Gastroesophageal sphincter (tissue), 4 donors: Measurements from ENCODE around the gene ATG14. TPM values are rescaled to one million over a fixed set of nuclear protein-coding genes. Genes with fewer than 3 reads are reported as not detected.

Experiments
- ATAC-seq: fragments of 150-250 bp; one replicate; pipeline ENCODE4 v1.9.1; 2016; ENCODE audit warnings: mild to moderate bottlenecking, moderate library complexity
- H3K27ac ChIP-seq, 4 donors: fragments of 200-600 bp; sonication (generic) in 3 of 4; 1 replicate in 3 of 4; 2 replicates in 1 of 4; pipeline ENCODE4 v1.5.1; 2016 to 2019
- H3K27me3 ChIP-seq: fragments of 200-600 bp; sonication (generic); one replicate; pipeline ENCODE4 v1.5.1; 2019
- H3K36me3 ChIP-seq, 2 donors: fragments of 200-600 bp; sonication (generic); one replicate each; pipeline ENCODE4 v1.5.1; 2019; ENCODE audit warnings: control low read depth in 1 of 2
- H3K4me1 ChIP-seq, 3 donors: fragments of 200-600 bp; sonication (generic); 1 replicate in 2 of 3; 2 replicates in 1 of 3; pipeline ENCODE4 v1.5.1; 2016 to 2019; ENCODE audit warnings: control low read depth in 2 of 3
- H3K4me3 ChIP-seq, 2 donors: fragments of 200-600 bp; sonication (generic); one replicate each; pipeline ENCODE4 v1.5.1; 2019; ENCODE audit warnings: mild to moderate bottlenecking in 1 of 2, moderate library complexity in 1 of 2
- H3K9me3 ChIP-seq, 3 donors: fragments of 200-600 bp; sonication (generic); one replicate each; pipeline ENCODE4 v1.5.1; 2017 to 2019; ENCODE audit warnings: control low read depth in 2 of 3
- CTCF ChIP-seq, 4 experiments: fragments of 200-600 bp in 2 of 4; fragments of 450-650 bp in 2 of 4; sonication (generic) in 1 of 4; IDR thresholded peaks; one replicate each; pipeline ENCODE4 v1.5.1; 2017 to 2019; ENCODE audit warnings: antibody characterized with exemption in 4 of 4, mild to moderate bottlenecking in 2 of 4, moderate library complexity in 2 of 4
- EP300 ChIP-seq: sonication (generic); formaldehyde crosslinking; IDR thresholded peaks from one replicate; pipeline ENCODE4 v1.6.1; 2017; ENCODE audit warnings: antibody characterized with exemption, mild to moderate bottlenecking
- POLR2A ChIP-seq, 2 donors: fragments of 450-650 bp; IDR thresholded peaks; one replicate each; pipeline ENCODE4 v1.6.1; 2017; ENCODE audit warnings: antibody characterized with exemption in 2 of 2, mild to moderate bottlenecking in 2 of 2, moderate library complexity in 1 of 2
- POLR2AphosphoS5 ChIP-seq: sonication (generic); formaldehyde crosslinking; IDR thresholded peaks from one replicate; pipeline ENCODE4 v1.6.1; 2017; ENCODE audit warnings: antibody characterized with exemption
- WGBS, 2 donors: methylation state at CpG; one replicate each; pipeline ENCODE4 v1.1.5; 2018; ENCODE audit warnings: low coverage in 1 of 2; 5-methylcytosine and 5-hydroxymethylcytosine counted together
- total RNA-seq, 4 donors: library from RNA; depleted of rRNA; stranded (reverse); fragments of >200 nt; gene quantifications; one replicate each; pipeline ENCODE4 v1.1.0, GENCODE V29; 2016

ATG14 gene
- total RNA-seq, 4 donors from 2014 or later = 16.4 to 29.9 (median 18.1) TPM

- ATAC-seq = peak; percentile 57
- Histone ChIP-seq H3K4me3 (no peak overlapping the region), H3K27ac (peak overlapping the region in 3 of 4 donors; percentile 26 to 46 (median 41)), H3K36me3 (peaks cover 0 to 77% of the 10 kb centered on the region in 2 donors), H3K9me3 (no peaks in the 10 kb centered on the region), H3K4me1 (peaks cover 0 to 21% (median 0%) of the 10 kb centered on the region in 3 donors), H3K27me3 (no peaks in the 10 kb centered on the region)
- 39 to 48% methylated on average over 4 of the region's 4 CpGs for WGBS, 2 donors
- TF ChIP-seq CTCF (IDR thresholded peaks at IDR 0.05) = no peak
- TF ChIP-seq POLR2AphosphoS5 = peak; percentile 59
These were observed 22.3 kb downstream of the ATG14 start for GRCh38 chr14:55389330-55389729.

GRCh38 chr14:55388160-55388559 is 23.5 kb downstream of the ATG14 start:
- Histone ChIP-seq H3K4me1 (peaks cover 0 to 29% (median 0%) of the 10 kb centered on the region in 3 donors), H3K9me3 (no peaks in the 10 kb centered on the region), H3K36me3 (peaks cover 0 to 82% of the 10 kb centered on the region in 2 donors), H3K27me3 (no peaks in the 10 kb centered on the region), H3K27ac (no peak overlapping the region), H3K4me3 (no peak overlapping the region)
- no peak for ATAC-seq
- TF ChIP-seq POLR2A (IDR thresholded peaks at IDR 0.05) = no peak
- TF ChIP-seq POLR2AphosphoS5 = no peak

GRCh38 chr14:55387121-55387520 is 24.5 kb downstream of the ATG14 start:
- WGBS, 2 donors = 91 to 100% methylated on average over 3 to 4 of the region's 4 CpGs

GRCh38 chr14:55386037-55386808 is 25.4 kb downstream of the ATG14 start:
- H3K4me3 ChIP-seq = no peak overlapping the region
- H3K27me3 ChIP-seq = no peaks in the 10 kb centered on the region
- WGBS, 2 donors = 92 to 97% methylated on average over 5 to 6 of the region's 6 CpGs
- TF ChIP-seq CTCF (IDR thresholded peaks at IDR 0.05) (no peak), POLR2A (IDR thresholded peaks at IDR 0.05) (no peak), EP300 (no peak), POLR2AphosphoS5 (no peak)
- H3K4me1 ChIP-seq = peaks cover 0 to 34% (median 0%) of the 10 kb centered on the region in 3 donors
- no peak for ATAC-seq
- no peaks in the 10 kb centered on the region for H3K9me3 ChIP-seq
- no peak overlapping the region for H3K27ac ChIP-seq
- peaks cover 0 to 91% of the 10 kb centered on the region in 2 donors for H3K36me3 ChIP-seq

More at GRCh38 chr14:55387121-55387520, 24.5 kb downstream of the ATG14 start:
- Histone ChIP-seq H3K27ac (no peak overlapping the region), H3K4me3 (no peak overlapping the region), H3K4me1 (peaks cover 0 to 34% (median 0%) of the 10 kb centered on the region in 3 donors), H3K27me3 (no peaks in the 10 kb centered on the region), H3K9me3 (no peaks in the 10 kb centered on the region), H3K36me3 (peaks cover 0 to 88% of the 10 kb centered on the region in 2 donors)
- no peak for ATAC-seq
- no peak for TF ChIP-seq CTCF (IDR thresholded peaks at IDR 0.05)
- no peak for TF ChIP-seq POLR2AphosphoS5
- TF ChIP-seq POLR2A (IDR thresholded peaks at IDR 0.05) = no peak
- no peak for TF ChIP-seq EP300

GRCh38 chr14:55384536-55384935 is 27.1 kb downstream of the ATG14 start:
- H3K27me3 ChIP-seq = no peaks in the 10 kb centered on the region
- H3K9me3 ChIP-seq = no peaks in the 10 kb centered on the region
- TF ChIP-seq EP300 = no peak
- no peak for TF ChIP-seq POLR2AphosphoS5
- no peak for TF ChIP-seq CTCF (IDR thresholded peaks at IDR 0.05)
- no peak for TF ChIP-seq POLR2A (IDR thresholded peaks at IDR 0.05)
- 55 to 64% methylated on average over 3 of the region's 3 CpGs for WGBS, 2 donors
- no peak overlapping the region for H3K4me3 ChIP-seq
- no peak for ATAC-seq
- peaks cover 0 to 96% of the 10 kb centered on the region in 2 donors for H3K36me3 ChIP-seq
- H3K27ac ChIP-seq = no peak overlapping the region
- peaks cover 0 to 27% (median 0%) of the 10 kb centered on the region in 3 donors for H3K4me1 ChIP-seq
